NCI-H2107 treated with DMSO at 0.1 percent for 48 hours (cell line): ENCODE measurements around the gene KRTAP5-1.
"Not testable (repeated sequence)": the region's sequence is repeated elsewhere in the genome, so short reads cannot be mapped to it uniquely, and the experiment has no call there.

ENCODE experiments used
- DNase-seq: peaks from one replicate; lab custom pipeline; 2025; ENCODE audit not compliant: unreplicated experiment; lab: John Stamatoyannopoulos, UW

The KRTAP5-1 gene, protein sequence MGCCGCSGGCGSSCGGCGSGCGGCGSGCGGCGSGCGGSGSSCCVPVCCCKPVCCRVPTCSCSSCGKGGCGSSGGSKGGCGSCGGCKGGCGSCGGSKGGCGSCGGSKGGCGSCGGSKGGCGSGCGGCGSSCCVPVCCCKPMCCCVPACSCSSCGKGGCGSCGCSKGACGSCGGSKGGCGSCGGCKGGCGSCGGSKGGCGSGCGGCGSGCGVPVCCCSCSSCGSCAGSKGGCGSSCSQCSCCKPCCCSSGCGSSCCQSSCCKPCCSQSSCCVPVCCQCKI

DNA sequence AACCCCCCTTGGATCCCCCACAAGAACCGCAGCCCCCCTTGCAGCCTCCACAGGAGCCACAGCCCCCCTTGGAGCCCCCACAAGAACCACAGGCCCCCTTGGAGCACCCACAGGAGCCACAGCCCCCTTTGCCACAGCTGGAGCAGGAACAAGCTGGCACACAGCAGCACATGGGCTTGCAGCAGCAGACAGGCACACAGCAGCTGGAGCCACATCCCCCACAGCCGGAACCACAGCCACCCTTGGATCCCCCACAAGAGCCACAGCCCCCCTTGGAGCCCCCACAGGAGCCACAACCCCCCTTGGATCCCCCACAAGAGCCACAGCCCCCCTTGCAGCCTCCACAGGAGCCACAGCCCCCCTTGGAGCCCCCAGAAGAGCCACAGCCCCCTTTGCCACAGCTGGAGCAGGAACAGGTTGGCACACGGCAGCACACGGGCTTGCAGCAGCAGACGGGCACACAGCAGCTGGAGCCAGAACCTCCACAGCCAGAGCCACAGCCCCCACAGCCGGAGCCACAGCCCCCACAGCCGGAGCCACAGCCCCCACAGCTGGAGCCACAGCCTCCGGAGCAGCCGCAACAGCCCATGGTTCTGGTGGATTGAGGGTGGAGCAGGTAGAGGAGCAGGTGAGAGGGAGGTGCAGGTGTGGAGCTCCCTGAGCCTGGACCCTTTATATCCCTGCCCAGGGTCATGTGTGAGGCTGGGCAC, at the start of gene KRTAP5-1:
KRTAP5-1 (minus strand) TSS at position 623 of the 710 bp plus-strand sequence; CDS start at position 589, 34 bp downstream.
- not testable (repeated sequence) for DNase-seq

DNA sequence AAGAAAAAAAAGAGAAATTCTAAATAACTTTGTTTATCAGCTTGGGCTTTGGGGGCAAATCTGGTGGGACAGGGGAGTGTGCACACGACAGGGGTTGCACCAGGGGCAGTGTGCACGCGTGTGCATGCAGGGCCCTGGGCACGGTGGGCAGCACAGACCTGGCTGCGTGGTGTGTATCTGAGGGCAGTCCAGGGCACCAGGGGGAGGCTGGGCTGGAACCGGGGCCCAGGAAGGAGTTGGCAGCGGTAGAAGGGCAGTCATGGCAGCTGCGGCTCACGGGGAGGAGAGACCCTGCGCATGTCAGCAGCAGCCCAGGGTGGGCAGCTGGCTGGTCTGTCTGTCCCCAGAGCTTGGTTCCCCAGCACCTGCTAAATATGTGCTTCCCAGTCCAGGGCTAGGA, 48.8 kb upstream of the KRTAP5-1 start:
- no peak for DNase-seq

DNA sequence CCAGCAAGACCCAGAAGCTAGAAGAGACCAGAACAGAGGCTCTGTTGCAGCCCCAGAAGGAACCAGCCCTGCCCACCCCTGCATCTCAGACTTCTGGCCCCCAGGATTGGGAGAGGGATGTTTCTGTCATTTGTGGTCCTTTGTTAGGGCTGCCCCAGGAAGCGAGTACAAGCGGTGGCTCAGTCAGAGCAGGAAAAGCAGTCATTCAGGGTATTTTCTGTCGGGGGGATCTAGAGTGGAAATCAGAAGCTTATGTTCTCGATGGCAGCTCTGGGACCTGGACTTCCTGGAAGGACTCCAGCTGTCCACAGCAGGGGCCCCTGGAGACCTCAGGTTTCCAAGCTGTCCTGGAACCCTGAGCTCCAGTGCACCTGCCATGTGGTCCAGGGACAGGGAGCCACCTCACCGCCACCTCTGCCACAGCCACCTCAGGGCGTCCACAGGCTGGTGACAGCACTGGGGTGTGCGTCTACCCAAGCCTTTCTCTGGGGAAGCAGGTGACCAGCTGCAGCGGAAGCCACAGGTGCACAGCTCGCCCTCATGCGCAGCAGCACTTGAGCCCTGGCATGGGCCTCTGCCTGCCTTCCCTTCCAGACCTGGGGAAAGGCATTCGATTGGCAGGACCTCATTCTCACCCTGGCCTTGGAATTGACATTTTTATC, 47.1 kb upstream of the KRTAP5-1 start:
- DNase-seq = peak; percentile 46

DNA sequence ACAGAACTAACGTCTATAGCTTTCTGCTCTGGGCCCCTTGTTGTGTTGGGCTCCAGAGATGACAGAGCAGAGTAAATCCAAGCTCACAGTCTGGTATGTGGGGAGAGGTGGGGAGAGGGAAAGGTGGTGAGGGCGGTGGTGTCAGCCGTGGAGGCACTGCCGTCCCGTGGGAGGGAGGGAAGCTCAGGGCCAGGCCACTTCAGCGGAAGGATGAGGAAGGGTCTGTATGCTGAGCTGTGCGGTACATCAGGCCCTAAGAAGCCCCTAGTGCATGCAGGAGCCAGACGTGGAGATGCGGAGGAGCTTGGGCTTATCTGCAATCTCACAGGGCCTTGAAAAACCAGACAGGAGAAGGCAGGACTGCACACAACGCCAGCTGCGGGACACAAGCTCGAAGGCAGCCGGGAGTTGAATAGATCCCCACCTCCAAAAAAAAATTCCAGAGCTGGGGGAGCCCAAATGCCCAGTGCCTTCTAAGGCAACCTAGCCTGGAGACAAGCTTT, 46.0 kb upstream of the KRTAP5-1 start:
- no peak for DNase-seq

DNA sequence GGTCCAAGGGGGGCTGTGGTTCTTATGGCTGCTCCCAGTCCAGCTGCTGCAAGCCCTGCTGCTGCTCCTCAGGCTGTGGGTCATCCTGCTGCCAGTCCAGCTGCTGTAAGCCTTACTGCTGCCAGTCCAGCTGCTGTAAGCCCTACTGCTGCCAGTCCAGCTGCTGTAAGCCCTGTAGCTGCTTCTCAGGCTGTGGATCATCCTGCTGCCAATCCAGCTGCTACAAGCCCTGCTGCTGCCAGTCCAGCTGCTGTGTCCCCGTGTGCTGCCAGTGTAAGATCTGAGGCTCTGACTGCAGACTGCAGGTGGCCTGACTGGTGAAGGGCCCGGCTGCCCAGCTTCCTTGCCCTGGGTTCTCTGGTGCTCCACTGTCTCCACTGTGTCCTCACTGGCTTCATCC, 45.2 kb upstream of the KRTAP5-1 start:
- DNase-seq = no peak

DNA sequence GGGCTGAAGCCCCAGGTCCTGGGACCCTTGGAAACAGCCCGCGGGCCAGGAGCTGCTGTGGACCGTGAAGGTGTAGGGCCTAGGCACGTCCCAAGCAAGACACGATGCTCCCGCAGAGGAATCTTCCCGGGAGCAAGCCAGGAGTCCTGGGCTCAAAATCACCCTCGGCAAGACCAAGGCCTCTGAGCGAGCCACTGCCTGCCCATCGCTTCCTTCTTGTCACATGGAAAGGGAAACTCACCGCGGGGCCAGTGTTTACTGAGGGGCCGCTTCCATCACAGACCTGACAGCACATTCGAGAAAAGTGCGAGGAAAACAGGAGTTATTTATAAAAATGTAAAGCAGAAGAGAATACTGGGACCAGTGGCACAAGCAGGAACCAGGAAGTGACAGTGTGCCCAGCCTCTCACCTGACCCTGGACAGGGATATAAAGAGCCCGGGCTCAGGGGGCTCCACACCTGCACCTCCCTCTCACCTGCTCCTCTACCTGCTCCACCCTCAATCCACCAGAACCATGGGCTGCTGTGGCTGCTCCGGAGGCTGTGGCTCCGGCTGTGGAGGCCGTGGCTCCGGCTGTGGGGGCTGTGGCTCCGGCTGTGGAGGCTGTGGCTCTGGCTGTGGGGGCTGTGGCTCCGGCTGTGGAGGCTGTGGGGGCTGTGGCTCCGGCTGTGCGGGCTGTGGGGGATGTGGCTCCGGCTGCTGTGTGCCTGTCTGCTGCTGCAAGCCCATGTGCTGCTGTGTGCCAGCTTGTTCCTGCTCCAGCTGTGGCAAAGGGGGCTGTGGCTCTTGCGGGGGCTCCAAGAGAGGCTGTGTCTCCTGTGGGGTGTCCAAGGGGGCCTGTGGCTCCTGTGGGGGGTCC, 44.5 kb upstream of the KRTAP5-1 start, which contains the start of gene KRTAP5-5:
KRTAP5-5 (plus strand) TSS at position 450 of the 860 bp plus-strand sequence; CDS start at position 516, 66 bp downstream.
- DNase-seq = no peak

DNA sequence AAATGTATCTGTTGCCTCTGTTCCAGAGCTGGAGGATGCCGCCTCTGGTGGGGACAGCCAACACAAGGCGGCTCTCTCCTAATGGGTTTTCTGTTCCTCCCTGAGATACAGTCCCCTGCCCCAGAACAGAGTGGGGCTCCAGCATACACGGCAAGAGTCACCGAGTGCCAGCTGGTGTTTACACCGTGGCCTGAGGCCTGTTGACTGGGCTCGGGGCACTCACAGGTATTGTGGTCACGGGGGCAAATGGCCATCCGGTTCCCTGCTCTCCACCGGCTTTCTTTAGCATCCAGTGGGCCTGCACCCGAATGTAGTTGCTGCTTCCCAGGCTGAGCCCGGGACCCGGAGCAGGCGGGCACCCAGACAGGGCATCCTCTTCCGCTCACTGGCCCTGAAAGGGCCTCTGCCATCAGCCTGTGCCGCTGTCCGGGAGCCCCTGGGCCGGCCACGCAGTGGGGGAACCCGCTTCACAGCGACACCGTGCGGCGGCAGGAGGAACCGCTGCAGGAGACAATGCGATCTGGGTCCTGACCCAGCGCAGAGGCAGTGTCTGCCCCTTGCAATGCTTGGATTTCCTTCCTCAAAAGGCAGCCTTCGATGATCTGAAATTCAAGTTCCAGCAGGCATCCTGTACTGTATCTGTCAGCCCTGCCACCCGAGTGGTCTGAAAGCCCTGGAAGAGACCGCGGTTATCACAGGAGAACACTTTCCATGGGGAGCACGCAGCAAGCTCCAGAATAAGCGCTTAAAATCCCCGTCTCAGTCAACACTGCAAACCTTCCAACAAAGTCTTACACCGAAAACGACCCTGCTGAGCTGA, 43.6 kb upstream of the KRTAP5-1 start:
- DNase-seq = peak; percentile 3

DNA sequence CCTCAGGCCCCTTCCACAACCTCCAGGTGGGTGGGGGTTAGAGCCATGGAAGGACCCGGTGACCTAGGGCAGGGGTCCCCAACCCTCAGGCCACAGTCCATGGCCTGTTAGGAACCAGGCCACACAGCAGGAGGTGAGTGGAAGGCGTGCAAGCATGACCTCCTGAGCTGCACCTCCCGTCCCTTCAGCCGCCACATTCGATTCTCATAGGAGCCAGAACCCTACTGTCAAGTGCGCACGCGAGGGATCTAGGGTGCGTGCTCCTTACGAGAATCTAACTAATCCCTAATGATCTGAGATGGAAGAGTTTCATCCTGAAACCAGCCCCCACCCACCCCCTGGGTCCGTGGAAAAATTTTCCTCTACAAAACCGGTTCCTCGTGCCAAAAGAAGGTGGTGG, 40.5 kb upstream of the KRTAP5-1 start:
- DNase-seq = no peak

DNA sequence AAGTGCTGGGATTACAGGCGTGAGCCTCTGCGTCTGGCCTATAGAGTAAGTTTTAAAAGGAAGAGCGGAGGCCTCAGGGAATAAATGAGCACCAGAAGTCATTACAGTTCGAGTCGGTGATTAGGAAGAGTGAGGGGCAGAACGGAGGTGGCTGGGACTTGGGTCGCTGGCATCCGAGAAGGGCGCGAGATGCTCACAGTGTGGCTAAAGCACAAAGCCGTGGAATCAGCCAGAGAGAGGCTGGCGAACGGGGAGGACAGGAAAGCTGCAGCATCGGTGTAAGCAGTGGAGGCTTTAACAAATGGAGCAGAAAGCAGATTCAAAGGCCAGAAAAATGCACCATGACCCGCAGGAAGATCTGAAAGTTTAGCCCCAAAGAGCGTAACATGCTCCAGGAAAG, 39.5 kb upstream of the KRTAP5-1 start:
- no peak for DNase-seq

DNA sequence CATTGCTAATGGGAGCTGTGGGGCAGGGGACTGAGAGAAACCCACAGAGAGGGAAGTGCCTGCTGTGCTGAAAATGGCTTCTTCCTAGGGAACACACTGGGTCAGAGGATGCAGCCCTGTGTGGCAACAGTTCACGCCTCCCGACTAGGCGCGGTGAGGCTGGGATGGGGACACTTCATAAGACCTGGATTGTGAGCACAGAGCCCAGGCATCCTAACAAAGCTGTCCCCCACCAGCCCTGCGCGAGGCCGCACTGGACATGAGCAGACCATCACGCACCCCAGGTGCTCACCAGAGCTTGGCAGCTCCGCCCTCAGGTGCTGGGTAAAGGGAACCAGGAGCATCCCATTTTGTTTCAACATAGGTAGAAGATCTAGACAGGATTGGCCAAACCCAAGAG, 38.6 kb upstream of the KRTAP5-1 start:
- no peak for DNase-seq

DNA sequence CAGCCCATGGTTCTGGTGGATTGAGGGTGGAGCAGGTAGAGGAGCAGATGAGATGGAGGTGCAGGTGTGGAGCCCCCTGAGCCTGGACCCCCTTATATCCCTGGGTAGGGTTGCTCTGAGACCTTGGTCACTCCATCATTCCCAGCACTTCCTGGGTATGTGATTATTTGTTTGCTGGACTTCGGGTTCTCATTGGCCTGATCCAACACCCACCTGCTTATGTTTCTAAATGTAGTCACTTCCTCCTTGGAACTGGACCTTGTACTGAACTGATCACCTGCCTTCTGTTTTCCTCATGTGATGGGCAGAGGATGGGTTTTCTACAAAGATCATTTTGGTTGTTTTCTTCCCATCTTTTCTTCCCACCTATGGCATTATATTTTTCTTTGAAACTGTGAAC, 37.0 kb upstream of the KRTAP5-1 start, which contains the start of gene KRTAP5-4:
KRTAP5-4 (minus strand) TSS at position 53 of the 400 bp plus-strand sequence; CDS start at position 8, 45 bp downstream.
- no peak for DNase-seq

DNA sequence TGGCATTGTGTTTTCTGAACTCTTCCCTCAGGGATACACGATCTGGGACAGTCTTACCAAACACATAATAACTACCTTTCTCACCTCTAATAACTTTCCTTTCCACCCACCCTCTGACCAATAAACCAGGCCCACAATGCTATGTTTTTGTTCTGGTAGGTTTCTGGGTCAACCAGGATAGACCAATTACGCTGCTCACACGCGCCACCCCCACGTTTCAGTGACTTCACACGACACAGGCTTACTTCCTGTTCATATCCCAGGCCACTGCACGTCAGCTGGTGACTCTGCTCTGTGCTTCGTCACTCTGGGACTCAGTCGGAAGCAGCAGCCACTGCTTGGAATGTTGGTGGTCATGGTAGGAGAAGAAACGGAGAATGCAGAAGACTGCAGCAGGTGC, 34.4 kb upstream of the KRTAP5-1 start:
- DNase-seq = no peak

DNA sequence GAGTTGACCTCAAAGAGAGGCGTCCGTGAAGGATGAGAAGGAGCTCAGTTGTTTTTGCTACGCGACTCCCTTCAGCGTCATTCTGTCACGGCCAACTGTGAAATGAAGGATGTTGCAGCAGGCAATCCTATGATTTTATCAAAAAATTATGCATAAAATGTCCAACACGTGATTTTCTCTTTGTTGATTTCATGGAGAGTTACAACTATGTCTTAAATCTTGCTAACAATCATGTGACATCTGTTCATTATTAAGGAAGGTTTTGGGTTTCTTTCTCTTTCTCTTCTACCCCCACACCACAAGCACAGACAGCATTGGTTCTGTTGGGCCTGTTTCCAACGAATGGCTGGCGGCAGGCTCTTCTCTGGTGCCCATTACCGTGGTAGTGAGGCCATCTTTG, 33.1 kb upstream of the KRTAP5-1 start:
- DNase-seq = no peak

DNA sequence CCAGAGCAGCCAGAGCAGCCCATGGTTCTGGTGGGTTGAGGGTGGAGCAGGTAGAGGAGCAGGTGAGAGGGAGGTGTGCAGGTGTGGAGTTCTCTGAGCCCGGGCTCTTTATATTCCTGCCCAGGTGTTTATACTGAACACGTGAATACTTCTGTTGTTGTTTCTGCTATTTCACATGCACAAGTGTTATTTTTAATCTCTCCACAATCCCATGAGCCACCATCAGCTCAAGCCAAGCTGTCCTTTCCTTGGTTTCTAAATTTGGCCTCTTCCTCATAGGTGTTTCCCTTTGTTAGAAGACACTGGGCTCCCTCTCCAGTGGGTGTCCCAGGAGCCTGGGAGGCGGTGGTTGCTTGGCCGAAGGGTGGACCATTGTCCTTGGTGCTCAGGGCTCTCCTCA, 23.3 kb upstream of the KRTAP5-1 start, which contains the start of gene KRTAP5-3:
KRTAP5-3 (minus strand) TSS at position 101 of the 400 bp plus-strand sequence; CDS start at position 23, 78 bp downstream.
- DNase-seq = peak; percentile 11

DNA sequence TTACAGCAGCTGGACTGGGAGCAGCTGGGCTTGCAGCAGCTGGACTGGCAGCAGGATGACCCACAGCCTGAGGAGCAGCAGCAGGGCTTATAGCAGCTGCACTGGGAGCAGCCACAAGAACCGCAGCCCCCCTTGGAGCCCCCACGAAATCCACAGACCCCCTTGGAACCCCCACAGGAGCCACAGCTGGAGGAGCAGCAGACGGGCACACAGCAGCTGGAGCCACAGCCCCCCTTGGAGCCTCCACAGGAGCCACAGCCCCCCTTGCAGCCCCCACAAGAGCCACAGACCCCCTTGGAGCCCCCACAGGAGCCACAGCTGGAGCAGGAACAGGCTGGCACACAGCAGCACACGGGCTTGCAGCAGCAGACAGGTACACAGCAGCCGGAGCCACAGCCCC, 22.8 kb upstream of the KRTAP5-1 start:
- not testable (repeated sequence) for DNase-seq

DNA sequence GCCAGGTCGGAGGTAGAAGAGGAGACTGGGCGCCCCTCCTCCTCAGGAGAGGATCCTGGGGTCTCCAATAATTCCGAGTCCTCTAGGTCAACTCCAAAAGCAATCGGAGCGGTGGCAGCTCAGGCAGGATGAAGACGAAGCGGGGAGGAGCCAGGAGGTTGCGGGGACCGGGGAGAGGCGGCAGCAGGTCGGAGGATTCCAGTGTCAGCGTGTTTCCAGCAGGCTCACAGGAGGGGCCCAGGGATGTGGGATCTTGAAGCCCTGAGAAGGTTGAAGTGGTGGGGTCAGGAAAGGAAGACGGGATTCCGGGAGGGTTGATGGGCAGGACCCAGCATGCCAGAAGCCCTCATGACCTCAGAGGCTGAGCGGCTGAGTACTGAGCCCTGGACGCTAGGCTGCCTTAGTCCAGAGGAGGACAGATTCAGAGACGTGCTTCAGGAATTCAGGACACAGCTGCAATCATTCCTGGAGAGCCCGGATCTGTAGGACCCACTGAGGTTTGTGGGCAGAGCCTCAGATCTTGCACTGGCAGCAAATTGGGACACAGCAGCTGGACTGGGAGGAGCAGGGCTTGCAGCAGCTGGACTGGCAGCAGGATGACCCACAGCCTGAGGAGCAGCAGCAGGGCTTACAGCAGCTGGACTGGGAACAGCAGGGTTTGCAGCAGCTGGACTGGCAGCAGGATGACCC, 22.2 kb upstream of the KRTAP5-1 start:
- DNase-seq = not testable (repeated sequence)

DNA sequence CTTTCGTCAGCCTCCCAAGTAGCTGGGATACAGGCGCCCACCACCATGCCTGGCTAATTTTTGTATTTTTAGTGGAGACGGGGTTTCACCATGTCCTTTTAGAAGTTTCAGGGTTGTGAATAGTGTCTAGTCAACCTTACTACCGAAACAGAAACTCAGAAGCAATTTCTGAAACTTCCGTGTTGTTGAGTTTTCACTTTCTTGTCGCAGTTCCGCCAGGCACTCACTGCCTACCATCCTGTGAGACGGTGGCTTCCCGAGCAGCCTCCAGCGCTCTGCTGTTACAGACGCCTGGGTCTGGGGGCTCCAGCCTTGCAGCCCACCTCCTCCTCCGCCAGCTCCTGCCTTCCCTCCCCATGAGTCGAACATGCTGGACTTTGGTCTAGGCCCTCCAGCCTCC, 20.8 kb upstream of the KRTAP5-1 start:
- not testable (repeated sequence) for DNase-seq

DNA sequence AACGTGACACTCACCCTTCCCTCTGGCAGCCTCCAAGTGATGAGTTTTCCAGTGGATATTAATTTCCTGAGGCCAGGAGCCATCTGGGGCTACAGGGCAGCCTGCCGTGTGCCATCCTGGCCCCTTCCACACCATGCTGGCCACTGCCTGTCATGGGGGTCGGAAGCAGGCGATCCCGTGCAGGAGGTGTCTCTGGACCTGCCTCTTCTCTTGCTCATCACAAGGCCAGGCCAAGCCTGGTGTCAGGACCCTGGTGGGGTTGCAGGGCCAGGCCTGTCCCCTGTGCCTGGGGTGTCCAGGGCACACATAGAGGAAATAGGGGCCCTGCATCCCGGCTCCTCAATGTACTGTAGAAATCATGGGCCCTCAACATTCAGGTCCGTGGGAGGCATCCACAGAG, 19.6 kb upstream of the KRTAP5-1 start:
- DNase-seq = no peak

DNA sequence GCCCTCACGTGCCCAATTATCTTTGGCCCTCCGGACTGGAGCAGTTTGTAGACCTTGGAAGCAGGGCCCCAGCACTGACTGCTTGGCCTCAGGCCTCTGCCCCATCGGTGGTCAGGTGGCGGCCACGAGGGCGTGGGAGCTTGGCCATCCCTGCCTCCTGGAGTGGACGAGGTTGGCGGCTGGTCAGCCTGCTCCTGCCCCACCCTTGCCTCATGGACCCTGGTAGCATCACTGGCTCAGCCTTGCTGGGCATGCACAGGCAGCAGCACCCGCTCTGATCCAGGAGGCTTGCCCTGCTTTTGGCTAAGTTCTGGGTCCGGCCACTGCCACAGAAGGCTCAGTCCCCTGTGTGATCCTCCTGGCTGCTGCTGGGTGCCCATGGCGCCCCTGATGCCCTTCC, 19.1 kb upstream of the KRTAP5-1 start:
- no peak for DNase-seq
